Trophoblast cell (in vitro differentiated cells and primary cell): ENCODE results near the gene CWC27.
A peak's percentile ranks its signal among the peaks of the same experiment; 100 is the strongest.

Experiments
- DNase-seq, 2 donors: peaks; one replicate each; pipeline ENCODE4 v3.0.0-alpha.2; 2016
- H2AFZ ChIP-seq: 2 replicates; pipeline ENCODE4 v1.6.1; 2013; ENCODE audit warnings: low read length, moderate library complexity, mild to moderate bottlenecking; ENCODE audit not compliant: insufficient read depth, poor library complexity
- H2AK5ac ChIP-seq: 2 replicates; pipeline ENCODE4 v1.6.1; 2013; ENCODE audit warnings: mild to moderate bottlenecking, low read length
- H2BK120ac ChIP-seq: 2 replicates; pipeline ENCODE4 v1.6.1; 2013; ENCODE audit warnings: low read length, mild to moderate bottlenecking, moderate library complexity; ENCODE audit not compliant: insufficient read depth, poor library complexity
- H2BK12ac ChIP-seq: 2 replicates; pipeline ENCODE4 v1.6.1; 2013; ENCODE audit warnings: mild to moderate bottlenecking, low read length, moderate library complexity
- H2BK5ac ChIP-seq: 2 replicates; pipeline ENCODE4 v1.6.1; 2013; ENCODE audit warnings: low read length, low read depth, moderate library complexity, mild to moderate bottlenecking; ENCODE audit not compliant: poor library complexity
- H3K14ac ChIP-seq: 2 replicates; pipeline ENCODE4 v1.6.1; 2013; ENCODE audit warnings: mild to moderate bottlenecking, low read length
- H3K18ac ChIP-seq: 2 replicates; pipeline ENCODE4 v1.6.1; 2013; ENCODE audit warnings: mild to moderate bottlenecking, low read length
- H3K23ac ChIP-seq: 2 replicates; pipeline ENCODE4 v1.6.1; 2013; ENCODE audit warnings: low read length
- H3K27ac ChIP-seq: 2 replicates; pipeline ENCODE4 v1.5.1; 2013; ENCODE audit warnings: low read depth, mild to moderate bottlenecking, inconsistent platforms, low read length, moderate library complexity
- H3K27me3 ChIP-seq: 2 replicates; pipeline ENCODE4 v1.6.1; 2013; ENCODE audit warnings: inconsistent platforms, mild to moderate bottlenecking, low read length, moderate library complexity; ENCODE audit not compliant: insufficient read depth
- H3K36me3 ChIP-seq, 2 experiments: 1 replicate in 1 of 2; 2 replicates in 1 of 2; pipeline ENCODE4 v1.6.1; 2013; ENCODE audit warnings: low read length in 2 of 2, mild to moderate bottlenecking in 2 of 2, moderate library complexity in 1 of 2; ENCODE audit not compliant: insufficient read depth in 2 of 2, control insufficient read depth in 1 of 2
- H3K4ac ChIP-seq: 2 replicates; pipeline ENCODE4 v1.6.1; 2013; ENCODE audit warnings: low read depth, mild to moderate bottlenecking, low read length, moderate library complexity
- H3K4me1 ChIP-seq, 2 experiments: 1 replicate in 1 of 2; 2 replicates in 1 of 2; pipeline ENCODE4 v1.6.1; 2013; ENCODE audit warnings: low read length in 2 of 2, mild to moderate bottlenecking in 2 of 2, moderate library complexity in 1 of 2; ENCODE audit not compliant: insufficient read depth in 2 of 2, control insufficient read depth in 1 of 2
- H3K4me2 ChIP-seq: 2 replicates; pipeline ENCODE4 v1.6.1; 2013; ENCODE audit warnings: inconsistent platforms, mild to moderate bottlenecking, low read length, moderate library complexity
- H3K4me3 ChIP-seq: 2 replicates; pipeline ENCODE4 v1.5.1; 2013; ENCODE audit warnings: mild to moderate bottlenecking, low read depth, low read length, inconsistent platforms
- H3K79me1 ChIP-seq: one replicate; pipeline ENCODE4 v1.6.1; 2013; ENCODE audit warnings: low read length
- H3K79me2 ChIP-seq: 2 replicates; pipeline ENCODE4 v1.6.1; 2013; ENCODE audit warnings: low read length, mild to moderate bottlenecking; ENCODE audit not compliant: control insufficient read depth, insufficient read depth, poor library complexity
- H3K9ac ChIP-seq: 2 replicates; pipeline ENCODE4 v1.6.1; 2013; ENCODE audit warnings: mild to moderate bottlenecking, low read length
- H3K9me3 ChIP-seq: 2 replicates; pipeline ENCODE4 v1.6.1; 2013; ENCODE audit warnings: low read depth, mild to moderate bottlenecking, control low read depth, inconsistent platforms, low read length; ENCODE audit not compliant: insufficient read depth
- H4K12ac ChIP-seq: 2 replicates; pipeline ENCODE4 v1.6.1; 2013; ENCODE audit warnings: low read depth, mild to moderate bottlenecking, low read length, moderate library complexity
- H4K8ac ChIP-seq: 2 replicates; pipeline ENCODE4 v1.6.1; 2013; ENCODE audit warnings: low read depth, mild to moderate bottlenecking, low read length, moderate library complexity
- H4K91ac ChIP-seq: one replicate; pipeline ENCODE4 v1.6.1; 2013; ENCODE audit warnings: low read depth, mild to moderate bottlenecking, low read length, moderate library complexity
- WGBS: extraction: QIAGEN DNeasy Blood & Tissue Kit; methylation state at CpG from one replicate; pipeline ENCODE4 v1.1.7; 2013; ENCODE audit warnings: missing lambda C conversion rate; ENCODE audit not compliant: insufficient read length, insufficient coverage; ENCODE audit errors: extremely low coverage; 5-methylcytosine and 5-hydroxymethylcytosine counted together

CWC27 gene

DNA sequence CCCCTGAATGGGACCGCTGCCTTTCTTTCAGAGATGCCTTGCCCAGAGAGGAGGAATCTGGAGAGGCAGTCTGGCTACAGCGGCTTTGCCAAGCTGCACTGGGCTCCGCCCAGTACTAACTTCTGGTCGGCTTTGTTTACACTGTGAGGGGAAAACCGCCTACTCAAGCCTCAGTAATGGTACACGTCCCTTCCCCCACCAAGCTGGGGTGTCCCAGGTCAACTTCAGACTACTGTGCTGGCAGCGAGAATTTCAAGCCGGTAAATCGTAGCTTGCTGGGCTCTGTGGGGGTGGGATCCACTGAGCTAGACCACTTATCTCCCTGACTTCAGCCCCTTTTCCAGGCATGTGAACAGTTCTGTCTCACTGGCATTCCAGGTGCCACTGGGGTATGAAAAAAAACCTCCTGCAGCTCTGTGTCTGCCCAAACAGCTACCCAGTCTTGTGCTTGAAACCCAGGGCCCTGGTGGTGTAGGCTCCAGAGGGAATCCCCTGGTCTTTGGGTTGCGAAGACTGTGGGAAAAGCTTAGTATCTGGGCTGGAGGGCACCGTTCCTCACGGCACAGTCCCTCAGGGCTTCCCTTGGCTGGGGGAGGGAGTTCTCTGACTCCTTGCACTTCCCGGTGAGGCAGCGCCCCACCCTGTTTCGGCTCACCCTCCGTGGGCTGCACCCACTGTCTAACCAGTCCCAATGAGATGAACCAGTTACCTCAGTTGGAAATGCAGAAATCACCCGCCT lies 171.2 kb downstream of the CWC27 start:
- no peak overlapping the region for H3K9ac ChIP-seq
- peaks cover 0 to 6% of the 10 kb centered on the region in 2 experiments for H3K36me3 ChIP-seq
- H4K91ac ChIP-seq, result peak overlapping the region; percentile 92
- H4K12ac ChIP-seq, result peak overlapping the region; percentile 62
- H3K14ac ChIP-seq, result peak overlapping the region; percentile 44
- H2BK120ac ChIP-seq, result peak overlapping the region; percentile 25
- H3K9me3 ChIP-seq, result peaks cover 2% of the 10 kb centered on the region
- H3K23ac ChIP-seq, result no peak overlapping the region
- peak overlapping the region; percentile 94 for H2AK5ac ChIP-seq
- WGBS, result no CpG with 5 or more reads among the region's 17 CpGs
- peak overlapping the region; percentile 12 for H3K4me2 ChIP-seq
- H3K4ac ChIP-seq, result no peak overlapping the region
- peak overlapping the region; percentile 54 for H4K8ac ChIP-seq
- H2BK5ac ChIP-seq, result peak overlapping the region; percentile 79
- no peak overlapping the region for H2AFZ ChIP-seq
- H3K27me3 ChIP-seq, result no peaks in the 10 kb centered on the region
- H2BK12ac ChIP-seq, result peak overlapping the region; percentile 95
- H3K27ac ChIP-seq, result no peak overlapping the region
- DNase-seq, result peak in 1 of 2 donors; percentile 8
- H3K4me1 ChIP-seq, result peaks cover 7 to 10% of the 10 kb centered on the region in 2 experiments
- H3K18ac ChIP-seq, result peak overlapping the region; percentile 92
- H3K79me2 ChIP-seq, result peaks cover 2% of the 10 kb centered on the region
- H3K79me1 ChIP-seq, result peaks cover 6% of the 10 kb centered on the region
- no peak overlapping the region for H3K4me3 ChIP-seq

GRCh38 chr5:64942460-64942859 lies 173.7 kb downstream of the CWC27 start:
- Histone ChIP-seq H3K27ac (no peak overlapping the region), H2BK5ac (no peak overlapping the region), H2BK12ac (no peak overlapping the region), H3K36me3 (peaks cover 0 to 6% of the 10 kb centered on the region in 2 experiments), H3K23ac (no peak overlapping the region), H3K4me1 (peaks cover 7 to 10% of the 10 kb centered on the region in 2 experiments), H3K9me3 (peaks cover 2% of the 10 kb centered on the region), H3K18ac (no peak overlapping the region), H4K91ac (no peak overlapping the region), H3K14ac (no peak overlapping the region), H2AK5ac (no peak overlapping the region), H3K4me2 (no peak overlapping the region), H3K79me1 (peaks cover 6% of the 10 kb centered on the region), H3K4ac (no peak overlapping the region), H2BK120ac (no peak overlapping the region), H4K12ac (no peak overlapping the region), H2AFZ (no peak overlapping the region), H3K4me3 (no peak overlapping the region), H3K79me2 (peaks cover 2% of the 10 kb centered on the region), H4K8ac (no peak overlapping the region), H3K27me3 (no peaks in the 10 kb centered on the region), H3K9ac (no peak overlapping the region)
- WGBS, result no CpG with 5 or more reads among the region's 4 CpGs
- DNase-seq, result no peak

DNA sequence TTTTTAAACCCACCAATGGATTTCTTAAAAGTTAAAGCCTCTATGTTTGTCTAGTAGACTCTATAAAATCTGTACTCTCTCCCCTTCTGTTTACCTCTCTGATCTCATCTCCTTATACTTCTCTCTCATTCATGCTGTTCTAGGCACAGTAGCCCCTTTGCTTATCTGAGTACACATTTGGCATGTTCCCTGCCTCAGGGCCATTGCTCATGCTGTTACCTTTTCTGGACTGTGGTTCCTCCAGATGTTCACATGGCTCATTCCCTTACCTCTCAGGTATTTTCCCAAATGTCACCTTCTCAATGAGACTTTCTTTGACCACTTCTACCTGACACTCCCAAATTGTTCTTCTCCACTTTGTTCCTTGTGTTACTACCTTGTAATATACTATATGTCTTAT lies 176.1 kb downstream of the CWC27 start:
- peak; percentile 87 to 89 for DNase-seq
- Histone ChIP-seq H3K4me3 (no peak overlapping the region), H2BK12ac (peak overlapping the region; percentile 1), H3K14ac (no peak overlapping the region), H2BK120ac (no peak overlapping the region), H4K91ac (no peak overlapping the region), H4K8ac (no peak overlapping the region), H3K9me3 (peaks cover 2% of the 10 kb centered on the region), H3K4ac (no peak overlapping the region), H3K4me2 (no peak overlapping the region), H3K4me1 (peaks cover 5% of the 10 kb centered on the region in 2 experiments), H2BK5ac (no peak overlapping the region), H2AFZ (no peak overlapping the region), H3K27ac (no peak overlapping the region), H3K23ac (no peak overlapping the region), H3K9ac (no peak overlapping the region), H3K79me1 (peaks cover 7% of the 10 kb centered on the region), H3K27me3 (no peaks in the 10 kb centered on the region), H4K12ac (no peak overlapping the region), H3K18ac (no peak overlapping the region), H2AK5ac (no peak overlapping the region), H3K36me3 (peaks cover 0 to 4% of the 10 kb centered on the region in 2 experiments), H3K79me2 (peaks cover 2% of the 10 kb centered on the region)

DNA sequence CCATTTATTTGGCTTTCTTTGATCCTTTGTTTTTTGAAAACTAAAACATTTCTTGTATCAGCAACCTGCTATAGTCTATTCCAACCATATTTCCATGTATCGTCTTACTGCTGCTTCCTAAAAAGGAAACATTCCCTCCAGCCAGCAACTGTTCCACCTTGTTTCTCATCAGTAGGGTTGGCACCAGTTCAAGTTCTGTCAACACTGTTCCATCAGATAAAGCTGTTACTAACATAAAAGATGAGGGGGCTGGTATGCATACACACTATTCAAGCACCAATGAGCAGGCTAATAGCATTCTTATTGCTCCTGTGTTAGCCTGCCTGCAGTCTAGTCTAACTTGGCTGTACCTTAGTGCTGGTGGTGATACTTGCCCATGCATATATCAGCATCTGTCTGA lies 178.3 kb downstream of the CWC27 start:
- H3K14ac ChIP-seq, result no peak overlapping the region
- H3K4me3 ChIP-seq, result no peak overlapping the region
- DNase-seq, result no peak
- no peak overlapping the region for H3K4me2 ChIP-seq
- H3K36me3 ChIP-seq, result peaks cover 0 to 2% of the 10 kb centered on the region in 2 experiments
- H2BK5ac ChIP-seq, result no peak overlapping the region
- WGBS, result no CpG with 5 or more reads among the region's 1 CpG
- no peak overlapping the region for H2AFZ ChIP-seq
- H3K79me1 ChIP-seq, result peaks cover 3% of the 10 kb centered on the region
- no peak overlapping the region for H3K4ac ChIP-seq
- H3K9me3 ChIP-seq, result no peaks in the 10 kb centered on the region
- no peak overlapping the region for H4K91ac ChIP-seq
- no peak overlapping the region for H2AK5ac ChIP-seq
- no peak overlapping the region for H3K27ac ChIP-seq
- H3K23ac ChIP-seq, result no peak overlapping the region
- no peak overlapping the region for H3K9ac ChIP-seq
- H3K18ac ChIP-seq, result no peak overlapping the region
- H2BK120ac ChIP-seq, result no peak overlapping the region
- no peaks in the 10 kb centered on the region for H3K4me1 ChIP-seq
- no peak overlapping the region for H4K8ac ChIP-seq
- no peak overlapping the region for H4K12ac ChIP-seq
- H3K27me3 ChIP-seq, result no peaks in the 10 kb centered on the region
- H2BK12ac ChIP-seq, result no peak overlapping the region
- H3K79me2 ChIP-seq, result no peaks in the 10 kb centered on the region
